GM21825 (cell line): ENCODE results near the gene FAM210B.
"Not testable (repeated sequence)": the region's sequence is repeated elsewhere in the genome, so short reads cannot be mapped to it uniquely, and the experiment has no call there.

Source experiments
- ATAC-seq: cut with Tn5 transposase; IDR thresholded peaks from one replicate; pipeline ENCODE4 v1.9.1; 2021; ENCODE audit warnings: mild to moderate bottlenecking, moderate library complexity; ENCODE audit not compliant: unreplicated experiment

FAM210B gene

GRCh38 chr20:56360133-56360907, 1.5 kb downstream of the FAM210B start:
- no peak for ATAC-seq

GRCh38 chr20:56360908-56361205, 2.1 kb downstream of the FAM210B start:
- no peak for ATAC-seq

- no peak for ATAC-seq
Measured at GRCh38 chr20:56361900-56362299, 3.1 kb downstream of the FAM210B start.

GRCh38 chr20:56362833-56363413, 4.1 kb downstream of the FAM210B start:
- ATAC-seq: no peak

GRCh38 chr20:56363491-56363890, 4.7 kb downstream of the FAM210B start:
- ATAC-seq: no peak

GRCh38 chr20:56368351-56369134, 9.8 kb downstream of the FAM210B start:
- no peak for ATAC-seq

- ATAC-seq: no peak
Measured at GRCh38 chr20:56369179-56369578, 10.4 kb downstream of the FAM210B start.

GRCh38 chr20:56371977-56372376, 13.2 kb downstream of the FAM210B start:
- no peak for ATAC-seq

- no peak for ATAC-seq
Measured at GRCh38 chr20:56372850-56373249, 14.1 kb downstream of the FAM210B start.

- no peak for ATAC-seq
Measured at GRCh38 chr20:56373942-56374341, 15.2 kb downstream of the FAM210B start.

GRCh38 chr20:56376331-56376730, 17.6 kb downstream of the FAM210B start:
- ATAC-seq: no peak

- ATAC-seq: no peak
Measured at GRCh38 chr20:56378386-56378785, 19.6 kb downstream of the FAM210B start.

- ATAC-seq: no peak
Measured at GRCh38 chr20:56380375-56380774, 21.6 kb downstream of the FAM210B start.

GRCh38 chr20:56381501-56381900, 22.7 kb downstream of the FAM210B start:
- no peak for ATAC-seq

GRCh38 chr20:56382696-56383095, 23.9 kb downstream of the FAM210B start:
- ATAC-seq: no peak

- ATAC-seq: no peak
Measured at GRCh38 chr20:56383334-56383733, 24.6 kb downstream of the FAM210B start.

- no peak for ATAC-seq
Measured at GRCh38 chr20:56385130-56385529, 26.4 kb downstream of the FAM210B start.

GRCh38 chr20:56386219-56386618, 27.4 kb downstream of the FAM210B start:
- ATAC-seq: no peak

GRCh38 chr20:56388882-56389281, 30.1 kb downstream of the FAM210B start:
- no peak for ATAC-seq

GRCh38 chr20:56389807-56390206, 31.0 kb downstream of the FAM210B start:
- ATAC-seq: no peak

GRCh38 chr20:56390396-56390795, 31.6 kb downstream of the FAM210B start:
- ATAC-seq: not testable (repeated sequence)

GRCh38 chr20:56391037-56391436, 32.3 kb downstream of the FAM210B start:
- no peak for ATAC-seq
